GM18517 (cell line): Measurements from ENCODE around the gene SMCR8.
"Not testable (repeated sequence)": the region's sequence is repeated elsewhere in the genome, so short reads cannot be mapped to it uniquely, and the experiment has no call there.

ENCODE experiments used
- ATAC-seq: cut with Tn5 transposase; IDR thresholded peaks from one replicate; pipeline ENCODE4 v1.9.1; 2021; ENCODE audit warnings: mild to moderate bottlenecking, moderate library complexity; ENCODE audit not compliant: unreplicated experiment

The SMCR8 gene

GRCh38 chr17:18361837-18362697 lies 47.0 kb downstream of the SMCR8 start:
- ATAC-seq = no peak

GRCh38 chr17:18362698-18363100 lies 47.6 kb downstream of the SMCR8 start:
- no peak for ATAC-seq

GRCh38 chr17:18363101-18364049 lies 48.3 kb downstream of the SMCR8 start, which contains the start of gene SHMT1:
TSS of gene SHMT1 (minus strand) at chr17:18363550. CDS start at chr17:18355981, 7,569 bp downstream.
- ATAC-seq = peak; percentile 91

- ATAC-seq = no peak
Measured at GRCh38 chr17:18364166-18364565, 49.1 kb downstream of the SMCR8 start.

- ATAC-seq = no peak
Measured at GRCh38 chr17:18368946-18369345, 53.9 kb downstream of the SMCR8 start.

- ATAC-seq = no peak
Measured at GRCh38 chr17:18370761-18371160, 55.7 kb downstream of the SMCR8 start.

GRCh38 chr17:18371455-18371854 lies 56.4 kb downstream of the SMCR8 start:
- ATAC-seq = no peak

- not testable (repeated sequence) for ATAC-seq
Measured at GRCh38 chr17:18373181-18373580, 58.1 kb downstream of the SMCR8 start.

DNA sequence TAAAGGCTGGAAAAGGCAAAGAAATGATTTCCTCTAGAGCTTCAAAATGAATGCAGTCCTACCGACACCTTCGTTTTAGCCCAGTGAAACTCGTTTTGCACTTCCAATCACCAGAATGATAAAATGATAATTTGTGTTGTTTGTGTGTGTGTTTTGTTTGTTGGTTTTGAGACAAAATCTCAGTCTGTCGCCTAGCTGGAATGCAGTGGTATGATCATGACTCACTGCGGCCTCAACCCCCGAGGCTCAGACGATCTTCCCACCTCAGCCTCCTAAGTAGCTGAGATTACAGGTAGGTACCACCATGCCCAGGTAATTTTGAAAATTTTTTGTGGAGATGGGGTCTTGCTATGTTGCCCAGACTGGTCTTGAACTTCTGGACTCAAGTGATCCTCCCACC lies 59.1 kb downstream of the SMCR8 start:
- no peak for ATAC-seq
